Left ventricle myocardium inferior (tissue), 1 donor: ENCODE measurements around the gene STX1B. TPM values are rescaled to one million over a fixed set of nuclear protein-coding genes. Genes with fewer than 3 reads are reported as not detected.

Source experiments
- DNase-seq: peaks from one replicate; pipeline ENCODE4 v3.0.0-alpha.2; 2020
- H3K27ac ChIP-seq: fragments of 200-600 bp; replicated peaks from 2 replicates; pipeline ENCODE4 v1.8.0; 2021
- H3K27me3 ChIP-seq: fragments of 200-600 bp; 2 replicates; pipeline ENCODE4 v1.8.0; 2021; ENCODE audit warnings: low read depth
- H3K36me3 ChIP-seq: fragments of 200-600 bp; 2 replicates; pipeline ENCODE4 v1.8.0; 2021
- H3K4me1 ChIP-seq: fragments of 200-600 bp; 2 replicates; pipeline ENCODE4 v1.8.0; 2021
- H3K4me3 ChIP-seq: fragments of 200-600 bp; 2 replicates; pipeline ENCODE4 v1.8.0; 2021; ENCODE audit warnings: mild to moderate bottlenecking, moderate library complexity
- H3K9me3 ChIP-seq: fragments of 200-600 bp; replicated peaks from 2 replicates; pipeline ENCODE4 v1.8.0; 2021
- CTCF ChIP-seq: fragments of 200-600 bp; IDR thresholded peaks from 2 replicates; pipeline ENCODE4 v1.8.0; 2021; ENCODE audit warnings: antibody characterized with exemption, mild to moderate bottlenecking, borderline replicate concordance
- intact Hi-C: fragments of 100-400 bp; cut with micrococcal nuclease; formaldehyde crosslinking; loops from one replicate; pipeline ENCODE4 v1.11.0; 2022
- total RNA-seq: library from RNA; stranded (reverse); fragmentation: NEBNext Ultra II Directional; extraction: Animal tissue kit (Norgen Biotek cat#: 25700); gene quantifications from one replicate; pipeline ENCODE4 v1.2.1, GENCODE V29; 2021
- donor health status: DM: no; HTN: yes; CAD: no; lungs with severe emphysema.

Gene STX1B
- total RNA-seq, 1 donor from 2014 or later = 0.77 TPM

GRCh38 chr16:31006589-31006988, 3.8 kb downstream of the STX1B start:
- TF ChIP-seq CTCF = no peak
- Histone ChIP-seq H3K4me1 (peaks cover 4% of the 10 kb centered on the region), H3K4me3 (no peak overlapping the region), H3K9me3 (no peaks in the 10 kb centered on the region), H3K27me3 (peaks cover 60% of the 10 kb centered on the region), H3K27ac (no peak overlapping the region), H3K36me3 (no peaks in the 10 kb centered on the region)
- DNase-seq = no peak
- intact Hi-C loops = no loop called here

GRCh38 chr16:31006086-31006385, 4.4 kb downstream of the STX1B start:
- Histone ChIP-seq H3K27ac (no peak overlapping the region), H3K9me3 (no peaks in the 10 kb centered on the region), H3K4me1 (peaks cover 4% of the 10 kb centered on the region), H3K27me3 (peaks cover 54% of the 10 kb centered on the region), H3K4me3 (no peak overlapping the region), H3K36me3 (no peaks in the 10 kb centered on the region)
- TF ChIP-seq CTCF = no peak
- intact Hi-C loops = no loop called here
- DNase-seq = no peak

- H3K4me1 ChIP-seq = peaks cover 4% of the 10 kb centered on the region
- H3K27ac ChIP-seq = no peak overlapping the region
- no peak overlapping the region for H3K4me3 ChIP-seq
- intact Hi-C loops = no loop called here
- no peaks in the 10 kb centered on the region for H3K36me3 ChIP-seq
- DNase-seq = no peak
- TF ChIP-seq CTCF = no peak
- H3K9me3 ChIP-seq = no peaks in the 10 kb centered on the region
- H3K27me3 ChIP-seq = peaks cover 49% of the 10 kb centered on the region
These were observed 4.9 kb downstream of the STX1B start for GRCh38 chr16:31005350-31006085.

- TF ChIP-seq CTCF = no peak
- H3K4me3 ChIP-seq = no peak overlapping the region
- peaks cover 4% of the 10 kb centered on the region for H3K4me1 ChIP-seq
- no peaks in the 10 kb centered on the region for H3K9me3 ChIP-seq
- H3K27ac ChIP-seq = no peak overlapping the region
- H3K36me3 ChIP-seq = no peaks in the 10 kb centered on the region
- peaks cover 41% of the 10 kb centered on the region for H3K27me3 ChIP-seq
- no peak for DNase-seq
- intact Hi-C loops = no loop called here
These were observed 5.8 kb downstream of the STX1B start for GRCh38 chr16:31004658-31005057.

- no peaks in the 10 kb centered on the region for H3K9me3 ChIP-seq
- H3K27ac ChIP-seq = no peak overlapping the region
- H3K4me1 ChIP-seq = peaks cover 4% of the 10 kb centered on the region
- no peak overlapping the region for H3K4me3 ChIP-seq
- intact Hi-C loops = no loop called here
- TF ChIP-seq CTCF = no peak
- no peak for DNase-seq
- peaks cover 32% of the 10 kb centered on the region for H3K27me3 ChIP-seq
- no peaks in the 10 kb centered on the region for H3K36me3 ChIP-seq
These were observed 6.7 kb downstream of the STX1B start for GRCh38 chr16:31003744-31004143.
